ENCODE data around the gene ADAMTS9.

ADAMTS9 gene

GRCh38 chr3:64667887-64668581 is 19.8 kb downstream of the ADAMTS9 start:
- Histone ChIP-seq H2AK5ac (ENCODE audit: low read depth, low read length) (no peak overlapping the region), H3K4me3 (ENCODE audit: low read length in 2 of 2) (no peak overlapping the region), H3K14ac (ENCODE audit: low read length) (no peak overlapping the region), H2BK5ac (ENCODE audit: low read length) (no peak overlapping the region), H3K4ac (ENCODE audit: low read length) (no peak overlapping the region), H3K79me1 (ENCODE audit: low read depth, low read length) (peaks cover 2% of the 10 kb centered on the region), H3K4me1 (ENCODE audit: control insufficient read depth in 2 of 2, insufficient read depth in 1 of 2, low read depth in 1 of 2, low read length in 2 of 2) (peaks cover 7 to 10% of the 10 kb centered on the region in 2 donors), H3K27me3 (ENCODE audit: control insufficient read depth in 3 of 3, insufficient read depth in 3 of 3, low read depth in 1 of 3, low read length in 3 of 3) (no peaks in the 10 kb centered on the region), H3K4me2 (ENCODE audit: insufficient read depth, low read length, poor library complexity, severe bottlenecking) (no peak overlapping the region), H4K91ac (ENCODE audit: low read depth, low read length, poor library complexity) (no peak overlapping the region), H3K9me3 (replicated peaks in 1 of 2; ENCODE audit: control insufficient read depth in 2 of 2, insufficient read depth in 1 of 2, low read depth in 1 of 2, low read length in 2 of 2) (peaks cover 3% of the 10 kb centered on the region in 2 donors), H3K9ac (ENCODE audit: low read depth, low read length, poor library complexity) (no peak overlapping the region), H4K8ac (ENCODE audit: low read depth, low read length) (no peak overlapping the region), H2BK12ac (ENCODE audit: low read length) (no peak overlapping the region), H2AFZ (ENCODE audit: low read length) (peak overlapping the region; percentile 73), H2BK15ac (ENCODE audit: low read length) (no peak overlapping the region), H3K36me3 (replicated peaks in 1 of 2; ENCODE audit: control insufficient read depth in 2 of 2, insufficient read depth in 2 of 2, low read length in 2 of 2) (peaks cover 0 to 2% of the 10 kb centered on the region in 2 donors), H3K23ac (ENCODE audit: low read depth, low read length, poor library complexity) (no peak overlapping the region), H3K27ac (replicated peaks; ENCODE audit: low read length) (no peak overlapping the region), H3K18ac (ENCODE audit: low read length) (peak overlapping the region; percentile 51), H2BK120ac (ENCODE audit: low read depth, low read length) (no peak overlapping the region)
- no CpG with 5 or more reads among the region's 13 CpGs for WGBS, 2 donors (ENCODE audit: extremely low coverage in 2 of 2, insufficient read length in 2 of 2, insufficient replicate concordance in 1 of 2)
- no peak for DNase-seq (ENCODE audit: low spot score)

- no peak overlapping the region for H3K27ac ChIP-seq (replicated peaks; ENCODE audit: low read length)
- H3K4ac ChIP-seq (ENCODE audit: low read length): no peak overlapping the region
- WGBS, 2 donors (ENCODE audit: extremely low coverage in 2 of 2, insufficient read length in 2 of 2, insufficient replicate concordance in 1 of 2): no CpG with 5 or more reads among the region's 6 CpGs
- no peak overlapping the region for H3K4me3 ChIP-seq (ENCODE audit: low read length in 2 of 2)
- no peak overlapping the region for H3K23ac ChIP-seq (ENCODE audit: low read depth, low read length, poor library complexity)
- H3K4me2 ChIP-seq (ENCODE audit: insufficient read depth, low read length, poor library complexity, severe bottlenecking): no peak overlapping the region
- no peak overlapping the region for H2BK15ac ChIP-seq (ENCODE audit: low read length)
- H2AK5ac ChIP-seq (ENCODE audit: low read depth, low read length): peak overlapping the region; percentile 71
- peaks cover 5% of the 10 kb centered on the region in 2 donors for H3K9me3 ChIP-seq (replicated peaks in 1 of 2; ENCODE audit: control insufficient read depth in 2 of 2, insufficient read depth in 1 of 2, low read depth in 1 of 2, low read length in 2 of 2)
- H2BK12ac ChIP-seq (ENCODE audit: low read length): no peak overlapping the region
- H4K91ac ChIP-seq (ENCODE audit: low read depth, low read length, poor library complexity): no peak overlapping the region
- DNase-seq (ENCODE audit: low spot score): no peak
- no peak overlapping the region for H2BK5ac ChIP-seq (ENCODE audit: low read length)
- no peaks in the 10 kb centered on the region for H3K79me1 ChIP-seq (ENCODE audit: low read depth, low read length)
- no peak overlapping the region for H3K9ac ChIP-seq (ENCODE audit: low read depth, low read length, poor library complexity)
- no peak overlapping the region for H4K8ac ChIP-seq (ENCODE audit: low read depth, low read length)
- no peak overlapping the region for H2AFZ ChIP-seq (ENCODE audit: low read length)
- no peaks in the 10 kb centered on the region for H3K36me3 ChIP-seq (replicated peaks in 1 of 2; ENCODE audit: control insufficient read depth in 2 of 2, insufficient read depth in 2 of 2, low read length in 2 of 2)
- H3K27me3 ChIP-seq (ENCODE audit: control insufficient read depth in 3 of 3, insufficient read depth in 3 of 3, low read depth in 1 of 3, low read length in 3 of 3): no peaks in the 10 kb centered on the region
- no peak overlapping the region for H3K14ac ChIP-seq (ENCODE audit: low read length)
- H2BK120ac ChIP-seq (ENCODE audit: low read depth, low read length): no peak overlapping the region
- H3K18ac ChIP-seq (ENCODE audit: low read length): no peak overlapping the region
- peaks cover 7 to 10% of the 10 kb centered on the region in 2 donors for H3K4me1 ChIP-seq (ENCODE audit: control insufficient read depth in 2 of 2, insufficient read depth in 1 of 2, low read depth in 1 of 2, low read length in 2 of 2)
These were observed 20.7 kb downstream of the ADAMTS9 start for GRCh38 chr3:64667138-64667537.

GRCh38 chr3:64666171-64666588 is 21.6 kb downstream of the ADAMTS9 start:
- Histone ChIP-seq H2BK120ac (ENCODE audit: low read depth, low read length) (no peak overlapping the region), H4K8ac (ENCODE audit: low read depth, low read length) (no peak overlapping the region), H2AFZ (ENCODE audit: low read length) (no peak overlapping the region), H4K91ac (ENCODE audit: low read depth, low read length, poor library complexity) (no peak overlapping the region), H3K9me3 (replicated peaks in 1 of 2; ENCODE audit: control insufficient read depth in 2 of 2, insufficient read depth in 1 of 2, low read depth in 1 of 2, low read length in 2 of 2) (peaks cover 5 to 6% of the 10 kb centered on the region in 2 donors), H3K18ac (ENCODE audit: low read length) (no peak overlapping the region), H3K23ac (ENCODE audit: low read depth, low read length, poor library complexity) (no peak overlapping the region), H3K4me2 (ENCODE audit: insufficient read depth, low read length, poor library complexity, severe bottlenecking) (no peak overlapping the region), H2BK12ac (ENCODE audit: low read length) (no peak overlapping the region), H2AK5ac (ENCODE audit: low read depth, low read length) (no peak overlapping the region), H3K9ac (ENCODE audit: low read depth, low read length, poor library complexity) (no peak overlapping the region), H3K14ac (ENCODE audit: low read length) (no peak overlapping the region), H3K27me3 (ENCODE audit: control insufficient read depth in 3 of 3, insufficient read depth in 3 of 3, low read depth in 1 of 3, low read length in 3 of 3) (no peaks in the 10 kb centered on the region), H3K79me1 (ENCODE audit: low read depth, low read length) (no peaks in the 10 kb centered on the region), H3K4me1 (ENCODE audit: control insufficient read depth in 2 of 2, insufficient read depth in 1 of 2, low read depth in 1 of 2, low read length in 2 of 2) (peaks cover 7 to 10% of the 10 kb centered on the region in 2 donors), H2BK15ac (ENCODE audit: low read length) (no peak overlapping the region), H2BK5ac (ENCODE audit: low read length) (no peak overlapping the region), H3K4me3 (ENCODE audit: low read length in 2 of 2) (no peak overlapping the region), H3K27ac (replicated peaks; ENCODE audit: low read length) (no peak overlapping the region), H3K4ac (ENCODE audit: low read length) (no peak overlapping the region), H3K36me3 (replicated peaks in 1 of 2; ENCODE audit: control insufficient read depth in 2 of 2, insufficient read depth in 2 of 2, low read length in 2 of 2) (no peaks in the 10 kb centered on the region)
- no peak for DNase-seq (ENCODE audit: low spot score)
- WGBS, 2 donors (ENCODE audit: extremely low coverage in 2 of 2, insufficient read length in 2 of 2, insufficient replicate concordance in 1 of 2): no CpG with 5 or more reads among the region's 4 CpGs

GRCh38 chr3:64664397-64664796 is 23.4 kb downstream of the ADAMTS9 start:
- no peak overlapping the region for H4K8ac ChIP-seq (ENCODE audit: low read depth, low read length)
- no peak overlapping the region for H3K4me3 ChIP-seq (ENCODE audit: low read length in 2 of 2)
- no peak overlapping the region for H2BK5ac ChIP-seq (ENCODE audit: low read length)
- no peak overlapping the region for H2BK15ac ChIP-seq (ENCODE audit: low read length)
- no peaks in the 10 kb centered on the region for H3K36me3 ChIP-seq (replicated peaks in 1 of 2; ENCODE audit: control insufficient read depth in 2 of 2, insufficient read depth in 2 of 2, low read length in 2 of 2)
- no peak overlapping the region for H3K18ac ChIP-seq (ENCODE audit: low read length)
- H3K27ac ChIP-seq (replicated peaks; ENCODE audit: low read length): no peak overlapping the region
- no peak overlapping the region for H2AK5ac ChIP-seq (ENCODE audit: low read depth, low read length)
- H3K23ac ChIP-seq (ENCODE audit: low read depth, low read length, poor library complexity): no peak overlapping the region
- H2BK12ac ChIP-seq (ENCODE audit: low read length): no peak overlapping the region
- no peak overlapping the region for H3K9ac ChIP-seq (ENCODE audit: low read depth, low read length, poor library complexity)
- no peak overlapping the region for H3K4me2 ChIP-seq (ENCODE audit: insufficient read depth, low read length, poor library complexity, severe bottlenecking)
- peaks cover 6 to 10% of the 10 kb centered on the region in 2 donors for H3K4me1 ChIP-seq (ENCODE audit: control insufficient read depth in 2 of 2, insufficient read depth in 1 of 2, low read depth in 1 of 2, low read length in 2 of 2)
- H3K9me3 ChIP-seq (replicated peaks in 1 of 2; ENCODE audit: control insufficient read depth in 2 of 2, insufficient read depth in 1 of 2, low read depth in 1 of 2, low read length in 2 of 2): peaks cover 5 to 6% of the 10 kb centered on the region in 2 donors
- H3K79me1 ChIP-seq (ENCODE audit: low read depth, low read length): no peaks in the 10 kb centered on the region
- H3K14ac ChIP-seq (ENCODE audit: low read length): no peak overlapping the region
- WGBS, 2 donors (ENCODE audit: extremely low coverage in 2 of 2, insufficient read length in 2 of 2, insufficient replicate concordance in 1 of 2): no CpG with 5 or more reads among the region's 3 CpGs
- H2BK120ac ChIP-seq (ENCODE audit: low read depth, low read length): no peak overlapping the region
- no peak overlapping the region for H2AFZ ChIP-seq (ENCODE audit: low read length)
- DNase-seq (ENCODE audit: low spot score): no peak
- no peak overlapping the region for H3K4ac ChIP-seq (ENCODE audit: low read length)
- H4K91ac ChIP-seq (ENCODE audit: low read depth, low read length, poor library complexity): no peak overlapping the region
- no peaks in the 10 kb centered on the region for H3K27me3 ChIP-seq (ENCODE audit: control insufficient read depth in 3 of 3, insufficient read depth in 3 of 3, low read depth in 1 of 3, low read length in 3 of 3)

Measured in neuronal stem cell (in vitro differentiated cells).